Inflammatory macrophage treated with lipopolysaccharide for 1 hour (primary cell): ENCODE measurements around the gene GNA15.

Experiments
- DNase-seq, 2 donors: peaks; one replicate each; pipeline ENCODE4 v3.0.0-alpha.2; 2020 to 2022

GNA15 gene

DNA sequence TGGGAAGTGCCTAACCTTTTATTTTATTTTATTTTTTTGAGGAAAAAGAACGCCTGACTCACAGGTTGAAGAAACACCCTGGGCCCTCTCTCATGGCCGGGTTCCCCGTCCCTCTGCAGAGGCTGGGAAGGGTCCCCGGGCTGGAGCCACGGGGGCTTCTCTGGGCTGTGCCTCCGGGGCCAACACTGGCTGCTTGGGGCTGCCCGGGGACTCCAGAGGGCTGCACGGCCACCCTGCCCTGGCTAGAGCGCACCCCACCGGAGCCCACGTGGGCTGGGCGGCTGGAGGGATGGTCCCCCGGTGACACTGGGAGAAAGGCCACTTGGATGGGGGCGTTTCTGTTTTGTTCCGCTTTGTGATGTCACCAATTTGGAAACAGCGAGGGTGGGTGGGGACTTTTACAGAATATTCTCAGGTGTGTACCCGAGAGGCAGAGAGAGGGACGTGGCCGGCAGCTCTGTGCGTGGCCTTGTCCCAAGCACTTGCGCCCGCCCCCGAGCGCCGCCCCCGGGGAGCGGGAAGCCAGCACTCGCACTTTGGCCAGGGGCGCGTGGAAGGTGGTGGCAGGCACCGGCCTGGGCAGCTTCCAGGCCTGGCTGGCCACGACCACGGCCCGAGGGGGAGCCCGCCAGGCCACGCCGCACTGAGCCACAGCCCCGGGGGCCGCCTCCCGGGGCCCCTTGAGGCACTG is 13.9 kb upstream of the GNA15 start:
- DNase-seq, result no peak

DNA sequence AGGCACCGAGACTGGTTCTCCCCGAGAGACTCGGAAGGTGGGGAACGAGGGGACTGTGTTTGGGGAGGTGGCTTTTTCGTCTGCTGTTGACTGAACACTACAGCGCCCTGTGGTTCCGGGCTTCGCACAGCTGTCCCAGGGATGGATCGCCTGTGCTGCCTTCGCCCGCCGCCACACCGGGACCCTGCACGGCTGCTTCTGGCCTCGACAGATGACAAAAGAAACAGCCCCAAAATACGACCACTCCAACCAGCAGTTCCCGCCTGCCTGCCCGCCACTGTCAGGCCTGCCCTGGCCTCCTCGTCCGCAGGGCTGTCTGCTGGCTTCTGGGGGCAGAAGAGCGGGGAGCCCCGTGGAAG is 13.3 kb upstream of the GNA15 start:
- DNase-seq, result no peak

DNA sequence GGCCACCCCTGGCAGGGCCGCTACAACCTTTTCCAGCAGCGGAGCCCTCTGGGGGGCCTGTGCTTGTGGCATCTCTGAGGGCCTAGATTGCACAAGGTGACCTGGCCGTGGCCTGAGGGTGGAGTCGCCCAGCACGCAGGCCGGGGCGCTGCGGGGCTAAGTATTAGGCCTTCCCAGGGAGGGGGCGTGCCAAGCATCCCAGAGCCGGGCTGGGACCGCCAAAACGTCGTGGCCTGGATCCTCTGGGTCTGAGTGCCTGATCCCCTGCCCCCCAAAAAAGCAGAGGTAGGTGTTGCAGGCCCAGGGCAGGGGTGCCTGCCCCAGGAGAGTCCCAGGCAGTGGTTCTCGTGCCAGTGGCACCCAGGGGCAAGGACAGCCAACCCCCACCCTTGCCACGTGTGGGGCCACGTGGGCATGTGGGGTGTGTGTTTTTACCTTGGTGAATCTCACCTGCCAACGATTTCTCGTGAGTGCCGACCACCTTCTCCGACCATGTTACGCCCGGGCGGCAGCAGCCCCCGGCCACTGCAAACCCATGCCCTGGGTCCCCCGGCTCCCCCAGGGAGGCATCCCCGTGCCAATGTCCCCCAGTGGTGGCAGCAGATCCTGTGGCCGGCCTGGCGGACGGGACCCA is 12.6 kb upstream of the GNA15 start:
- no peak for DNase-seq

DNA sequence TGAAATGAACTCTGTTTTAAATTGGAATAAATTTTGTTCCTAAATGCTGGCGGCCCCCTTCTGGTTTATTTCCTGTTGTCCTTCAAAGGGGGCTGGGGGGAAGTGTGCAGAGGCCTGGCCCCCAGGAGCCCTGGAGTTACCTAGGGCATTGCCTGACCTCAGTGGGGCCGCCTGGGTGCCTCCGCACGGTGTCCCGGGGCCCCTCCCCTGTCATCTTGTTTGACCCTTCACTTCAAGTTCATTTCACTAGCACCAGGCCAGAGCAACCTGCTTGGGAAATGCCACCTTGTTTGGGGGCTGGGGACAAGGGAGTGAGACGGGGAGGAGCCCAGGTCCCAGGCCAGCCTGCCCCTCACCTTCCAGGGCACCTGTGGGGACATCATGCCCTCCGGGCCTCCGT is 11.9 kb upstream of the GNA15 start:
- no peak for DNase-seq

DNA sequence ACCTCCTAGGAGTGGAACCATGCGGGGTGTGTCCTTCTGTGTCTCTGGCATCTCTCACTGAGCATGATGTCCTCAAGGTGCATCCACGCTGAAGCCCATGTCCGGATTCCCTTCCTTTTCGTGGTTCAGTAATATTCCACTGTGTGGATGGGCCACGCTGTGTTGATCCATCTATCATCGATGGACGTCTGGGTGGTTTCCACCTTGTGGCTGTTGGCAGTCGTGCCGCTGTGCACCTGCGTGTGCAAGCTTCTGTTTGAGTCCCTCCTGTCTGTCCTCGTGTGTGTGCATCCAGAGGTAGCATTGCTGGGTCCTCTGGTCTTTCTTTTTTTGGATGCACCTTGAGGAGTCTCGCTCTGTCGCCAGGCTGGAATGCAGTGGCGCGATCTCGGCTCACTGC is 11.2 kb upstream of the GNA15 start:
- DNase-seq, result no peak

DNA sequence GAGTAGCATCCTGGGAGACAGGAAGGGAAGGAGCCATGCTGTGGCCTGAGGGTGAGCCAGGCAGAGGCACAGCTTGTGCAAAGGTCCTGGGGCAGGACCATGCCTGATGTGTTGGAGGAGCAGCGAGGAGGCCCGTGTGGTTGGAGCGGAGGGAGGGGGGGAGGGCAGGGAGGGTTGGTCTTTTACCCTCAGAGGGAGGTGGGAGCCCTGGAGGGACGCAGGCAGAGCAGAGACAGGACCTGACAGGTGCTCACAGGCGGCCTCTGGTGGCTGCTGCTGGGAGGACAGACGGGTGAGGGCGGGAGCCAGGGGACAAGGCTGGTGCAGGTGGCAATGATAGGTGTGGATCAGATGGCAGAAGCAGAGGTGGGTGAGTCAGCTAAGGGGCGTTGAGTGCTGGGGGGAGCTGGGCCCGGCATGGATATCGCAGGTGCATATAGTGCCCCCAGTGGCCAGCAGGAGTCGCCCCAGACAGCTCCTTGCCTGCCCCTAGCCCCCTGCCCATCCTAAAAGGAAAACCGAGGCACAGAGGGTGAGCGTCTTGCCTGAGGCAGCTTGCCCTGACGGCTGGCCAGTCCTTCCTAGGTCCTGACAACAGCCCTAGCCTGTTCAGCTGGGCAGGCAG is 9.8 kb upstream of the GNA15 start:
- DNase-seq, result peak in 1 of 2 donors; percentile 78

DNA sequence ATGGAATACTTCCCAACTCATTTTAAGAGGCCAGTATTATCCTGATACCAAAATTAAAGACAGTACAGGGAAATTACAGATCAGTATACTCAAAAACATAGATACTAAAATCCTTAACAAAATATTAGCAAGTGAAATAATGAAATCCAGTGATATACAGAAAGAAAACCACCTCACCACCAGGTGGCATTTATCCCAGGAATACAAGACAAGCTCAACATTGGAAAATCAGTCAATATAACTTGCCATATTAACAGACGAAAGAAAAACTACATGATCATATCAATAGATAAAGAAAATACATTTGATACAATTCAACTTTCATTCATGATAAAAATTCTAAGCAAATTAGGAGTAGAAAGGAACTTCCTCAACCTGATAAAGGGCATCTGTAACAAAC is 6.7 kb upstream of the GNA15 start:
- DNase-seq, result peak; percentile 20 to 50

DNA sequence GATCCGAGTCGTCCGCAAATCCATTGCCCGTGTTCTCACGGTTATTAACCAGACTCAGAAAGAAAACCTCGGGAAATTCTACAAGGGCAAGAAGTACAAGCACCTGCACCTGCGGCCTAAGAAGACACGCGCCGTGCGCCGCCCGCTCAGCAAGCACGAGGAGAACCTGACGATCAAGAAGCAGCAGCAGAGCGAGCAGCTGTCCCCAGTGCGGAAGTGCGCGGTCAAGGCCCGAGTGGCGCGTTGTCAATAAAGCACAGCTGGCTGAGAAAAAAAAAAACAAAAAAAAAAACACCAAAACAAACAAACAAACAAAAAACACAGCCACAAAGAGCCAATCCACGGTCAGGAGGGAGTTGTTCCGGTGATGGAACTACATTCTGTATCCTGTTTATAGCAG is 4.7 kb upstream of the GNA15 start:
- DNase-seq, result no peak

DNA sequence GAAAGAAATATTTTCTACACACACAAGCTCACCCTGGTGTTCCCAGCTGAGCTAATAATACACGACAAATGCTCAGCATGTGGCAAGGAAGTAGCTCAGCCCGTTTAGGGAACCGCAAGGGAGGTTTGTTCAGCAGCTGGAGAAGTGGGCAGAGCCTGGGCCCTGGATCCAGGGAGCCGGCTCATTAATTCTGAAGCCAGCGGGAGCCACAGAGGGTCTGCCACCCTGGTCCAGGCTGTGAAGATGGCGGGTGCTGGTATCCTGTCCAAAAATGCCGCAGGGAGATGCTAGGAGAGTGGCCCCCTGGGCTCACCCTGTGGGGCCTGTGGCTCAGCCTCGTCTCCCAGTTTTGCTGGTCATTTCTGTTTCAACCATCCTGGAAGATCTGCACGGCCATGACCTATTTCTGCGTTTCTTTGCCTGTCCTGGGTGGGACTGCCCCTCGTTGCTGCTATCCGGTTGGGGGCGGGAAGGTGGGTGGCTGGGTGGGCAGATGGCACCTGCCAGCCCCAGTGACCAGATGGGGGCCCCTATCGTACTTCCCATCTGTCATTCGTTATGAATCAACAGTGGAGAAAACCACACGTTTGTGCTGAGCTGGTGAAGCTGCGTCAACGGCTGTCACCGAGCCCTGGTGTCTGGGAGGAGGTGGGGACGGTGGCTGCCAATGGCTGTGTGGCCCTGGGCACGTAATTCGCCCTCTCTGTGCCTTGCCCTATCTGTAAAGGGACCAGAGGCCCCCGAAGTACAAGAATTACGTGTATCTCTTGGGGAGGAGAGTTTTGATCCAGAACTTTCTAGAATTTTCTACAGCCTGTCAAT is 2.7 kb upstream of the GNA15 start:
- peak; percentile 72 to 82 for DNase-seq

DNA sequence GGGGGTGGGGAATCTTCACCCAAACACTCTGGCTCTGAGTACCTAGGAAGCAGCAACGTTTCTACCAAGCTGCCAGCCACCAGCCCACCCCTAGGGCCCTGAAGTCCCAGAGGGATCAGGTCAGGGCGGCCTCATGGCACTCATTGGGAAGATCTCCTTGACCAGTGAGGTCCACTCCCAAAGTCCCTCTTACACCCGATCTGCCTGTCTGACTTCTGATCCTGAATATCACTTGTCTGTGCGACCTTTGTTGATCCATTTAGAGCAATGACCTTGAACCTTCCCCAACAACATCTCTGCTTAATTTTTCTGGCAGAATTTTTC is 2.1 kb upstream of the GNA15 start:
- no peak for DNase-seq

DNA sequence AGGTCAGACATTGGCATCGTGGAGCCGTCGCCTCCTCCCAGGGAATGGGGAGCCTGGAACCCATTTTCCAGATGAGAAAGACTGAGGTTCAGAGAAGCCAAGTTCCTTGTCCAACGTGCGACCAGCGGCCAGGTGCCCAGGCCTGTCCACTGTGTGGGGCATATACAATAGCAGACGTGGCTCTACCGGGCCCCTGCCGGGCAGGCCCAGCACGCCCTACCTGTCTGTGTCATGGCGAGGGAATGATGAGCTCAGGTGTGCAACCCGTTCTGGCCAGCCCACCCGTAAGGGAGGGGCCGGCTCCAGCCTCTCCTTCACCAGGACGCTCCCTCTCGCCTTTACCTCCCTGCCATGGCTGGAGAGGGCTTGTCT is 837 bp downstream of the GNA15 start:
- DNase-seq, result no peak

DNA sequence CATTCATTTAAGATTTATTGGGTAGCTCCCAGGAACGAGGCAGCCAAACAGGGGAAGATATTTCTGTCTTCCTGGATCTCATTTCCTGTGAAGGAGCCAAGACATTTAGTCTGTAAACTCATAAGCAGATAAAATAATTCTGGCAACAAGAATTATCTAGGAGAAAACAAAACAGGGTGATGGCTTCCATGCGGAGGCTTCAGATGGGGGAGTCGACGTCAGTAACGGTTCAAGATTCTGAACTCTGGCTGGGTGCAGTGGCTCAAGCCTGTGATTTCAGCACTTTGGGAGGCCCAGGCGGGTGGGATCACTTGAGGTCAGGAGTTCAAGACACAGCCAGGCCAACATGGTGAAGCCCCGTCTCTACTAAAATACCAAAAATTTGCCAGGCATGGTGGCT is 1.3 kb downstream of the GNA15 start:
- peak; percentile 68 to 69 for DNase-seq

DNA sequence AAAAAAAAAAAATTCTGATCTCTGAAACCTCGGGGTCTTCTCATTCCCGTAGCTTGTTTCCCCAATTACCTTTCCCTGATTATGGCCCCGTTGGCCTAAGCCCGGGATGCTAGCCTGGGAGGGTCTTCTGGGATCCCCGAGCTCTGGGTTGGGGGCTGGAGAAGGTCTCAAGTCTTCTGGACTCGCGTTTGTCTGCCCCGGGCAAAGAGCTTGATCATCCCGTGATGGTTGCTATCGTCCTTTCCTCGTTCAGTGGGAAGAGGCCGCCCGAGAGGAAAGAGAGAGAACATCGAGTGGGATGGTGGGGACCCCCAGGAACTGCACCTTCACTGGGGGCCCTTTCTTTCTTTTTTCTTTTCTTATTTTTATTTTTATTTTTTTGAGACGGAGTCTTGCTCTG is 2.4 kb downstream of the GNA15 start:
- DNase-seq, result no peak

DNA sequence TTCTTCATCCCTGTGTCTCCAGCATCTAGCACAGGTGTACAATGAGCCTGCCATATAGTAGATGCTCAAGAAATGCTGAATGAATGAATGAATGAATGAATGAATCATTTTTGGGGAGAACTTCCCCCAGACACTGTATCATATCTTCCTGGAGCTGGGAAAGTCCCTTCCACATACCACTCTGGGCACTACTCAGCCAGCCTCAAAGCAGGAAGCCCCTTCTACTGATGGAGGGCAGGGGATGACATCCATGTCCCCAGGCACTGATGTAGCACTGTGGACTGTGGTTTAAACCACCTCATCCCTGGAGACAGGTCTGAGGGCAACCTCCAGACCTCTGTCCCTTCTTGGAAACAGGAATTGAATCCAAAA is 4.8 kb downstream of the GNA15 start:
- peak in 1 of 2 donors; percentile 24 for DNase-seq

DNA sequence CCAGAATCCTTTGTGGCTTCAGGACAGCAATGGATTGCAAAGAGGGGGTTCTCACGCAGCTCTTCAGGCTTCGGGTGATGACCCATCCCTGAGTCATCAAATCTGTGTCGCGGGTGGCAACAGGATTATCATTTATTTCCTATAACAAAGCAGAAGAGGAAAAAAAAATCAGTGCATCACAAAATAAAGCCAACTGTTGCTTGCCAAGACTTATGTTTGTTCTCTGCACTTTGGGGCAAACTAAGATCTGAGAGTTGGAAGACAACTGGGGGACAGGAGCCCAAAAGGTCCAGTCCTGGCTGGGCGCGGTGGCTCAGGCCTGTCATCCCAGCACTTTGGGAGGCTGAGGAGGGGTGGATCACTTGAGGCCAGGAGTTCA is 6.4 kb downstream of the GNA15 start:
- peak in 1 of 2 donors; percentile 73 for DNase-seq

DNA sequence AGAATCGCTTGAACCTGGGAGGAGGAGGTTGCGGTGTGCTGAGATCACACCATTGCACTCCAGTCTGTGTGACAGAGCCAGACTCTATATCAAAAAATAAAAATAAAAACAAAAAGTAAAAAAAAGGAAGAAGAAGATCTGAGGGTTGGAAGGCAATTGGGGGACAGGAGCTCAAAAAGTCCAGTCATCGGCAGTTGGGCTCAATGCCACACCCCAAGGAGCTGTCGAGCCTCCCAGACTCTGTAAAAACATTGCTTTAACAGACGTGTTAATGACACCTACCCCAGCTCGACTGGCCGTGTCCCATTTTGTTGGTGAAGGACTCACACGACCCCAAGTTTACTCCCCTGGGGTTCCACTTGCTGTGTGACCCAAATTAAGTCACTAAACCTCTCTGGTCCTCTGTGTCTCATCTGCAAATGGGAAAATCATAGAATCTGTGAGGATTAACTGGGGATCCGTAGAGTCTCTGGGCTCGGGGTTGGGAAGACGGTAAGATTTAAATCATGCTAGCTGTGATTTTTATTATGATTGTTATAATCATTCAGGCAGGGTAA is 7.0 kb downstream of the GNA15 start:
- no peak for DNase-seq

DNA sequence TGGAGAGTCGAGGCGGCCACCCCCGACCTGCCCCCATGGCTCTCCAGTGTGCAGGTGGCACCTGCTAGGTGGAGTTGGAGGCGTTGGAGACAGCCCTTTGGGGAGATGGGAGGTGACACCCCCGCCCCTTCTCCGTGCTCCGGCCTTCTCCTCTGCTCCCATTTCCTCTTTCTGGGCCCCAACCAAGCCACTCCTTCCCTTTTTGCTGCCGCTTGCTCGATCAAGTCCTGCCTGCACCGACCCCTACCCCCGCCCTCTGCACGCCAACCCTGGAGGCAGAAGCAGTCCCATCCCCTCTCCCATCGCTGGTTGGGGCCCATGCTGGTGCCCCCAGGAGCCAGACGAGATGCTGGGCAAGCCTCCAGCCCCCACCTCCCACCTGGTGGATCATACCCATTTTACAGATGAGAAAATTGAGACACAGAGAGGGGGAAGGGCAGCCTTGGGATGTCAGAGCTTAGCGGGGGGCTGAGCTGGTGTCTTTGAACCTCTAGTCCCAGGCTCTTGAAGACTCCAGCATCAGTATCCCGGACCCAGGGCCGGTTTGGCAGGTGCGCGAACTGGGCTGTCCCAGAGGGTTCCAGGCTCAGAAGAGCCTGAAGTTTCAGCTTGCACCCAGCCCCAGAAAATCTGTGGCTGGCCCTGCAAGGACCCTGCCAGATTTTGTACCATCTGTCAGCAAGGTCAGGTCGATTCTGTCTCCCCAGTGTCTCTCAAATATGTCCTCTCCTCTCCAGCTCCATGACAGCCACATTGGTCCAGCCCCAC is 10.3 kb downstream of the GNA15 start:
- DNase-seq, result peak; percentile 71 to 73

DNA sequence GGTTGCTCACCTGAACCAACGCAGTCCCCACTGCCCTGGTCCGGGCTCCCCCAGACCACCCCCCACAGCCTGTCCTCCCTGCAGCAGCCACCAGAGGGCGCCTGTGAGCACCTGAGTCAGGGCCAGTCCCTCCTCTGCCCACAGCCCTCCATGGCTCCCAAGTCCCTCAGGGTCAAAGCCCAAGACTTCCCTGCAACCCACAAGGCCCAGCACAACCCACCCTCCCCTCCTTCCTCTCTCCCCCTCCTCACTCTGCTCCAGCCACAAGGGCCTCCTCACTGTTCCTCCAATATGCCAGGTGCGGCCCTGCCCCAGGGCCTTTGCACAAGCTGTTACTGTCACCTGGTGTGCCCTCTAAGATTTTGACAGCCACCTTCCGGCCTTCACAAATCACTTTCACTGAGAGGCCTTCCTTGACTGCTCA is 10.9 kb downstream of the GNA15 start:
- DNase-seq, result peak; percentile 18 to 65

DNA sequence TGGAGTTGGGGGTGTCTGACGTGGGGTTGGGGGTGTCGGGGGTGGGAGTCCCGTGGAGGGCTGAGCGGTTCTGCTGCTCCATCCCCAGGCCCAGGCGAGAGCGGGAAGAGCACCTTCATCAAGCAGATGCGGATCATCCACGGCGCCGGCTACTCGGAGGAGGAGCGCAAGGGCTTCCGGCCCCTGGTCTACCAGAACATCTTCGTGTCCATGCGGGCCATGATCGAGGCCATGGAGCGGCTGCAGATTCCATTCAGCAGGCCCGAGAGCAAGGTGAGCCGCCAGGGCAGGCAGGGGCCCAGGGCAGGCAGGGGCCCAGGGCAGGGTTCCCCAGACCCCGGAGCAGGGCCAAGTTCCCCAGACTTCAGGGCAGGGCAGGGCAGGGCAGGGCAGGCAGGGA is 12.7 kb downstream of the GNA15 start:
- no peak for DNase-seq

DNA sequence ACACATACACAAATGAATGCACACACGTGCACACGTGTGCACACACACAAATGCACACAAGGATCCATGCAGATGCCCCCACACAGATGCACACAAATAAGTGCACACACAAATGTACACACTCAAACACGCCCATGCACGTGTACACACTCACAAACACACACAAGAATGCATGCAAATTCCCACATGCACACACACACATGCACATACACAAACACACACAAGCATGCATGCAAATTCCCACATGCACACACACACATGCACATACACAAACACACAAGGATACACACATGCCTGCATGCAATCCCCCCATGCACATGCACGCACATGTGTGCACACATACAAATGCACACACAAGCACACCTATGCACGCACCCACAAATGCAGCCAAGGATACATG is 13.3 kb downstream of the GNA15 start:
- DNase-seq, result no peak

DNA sequence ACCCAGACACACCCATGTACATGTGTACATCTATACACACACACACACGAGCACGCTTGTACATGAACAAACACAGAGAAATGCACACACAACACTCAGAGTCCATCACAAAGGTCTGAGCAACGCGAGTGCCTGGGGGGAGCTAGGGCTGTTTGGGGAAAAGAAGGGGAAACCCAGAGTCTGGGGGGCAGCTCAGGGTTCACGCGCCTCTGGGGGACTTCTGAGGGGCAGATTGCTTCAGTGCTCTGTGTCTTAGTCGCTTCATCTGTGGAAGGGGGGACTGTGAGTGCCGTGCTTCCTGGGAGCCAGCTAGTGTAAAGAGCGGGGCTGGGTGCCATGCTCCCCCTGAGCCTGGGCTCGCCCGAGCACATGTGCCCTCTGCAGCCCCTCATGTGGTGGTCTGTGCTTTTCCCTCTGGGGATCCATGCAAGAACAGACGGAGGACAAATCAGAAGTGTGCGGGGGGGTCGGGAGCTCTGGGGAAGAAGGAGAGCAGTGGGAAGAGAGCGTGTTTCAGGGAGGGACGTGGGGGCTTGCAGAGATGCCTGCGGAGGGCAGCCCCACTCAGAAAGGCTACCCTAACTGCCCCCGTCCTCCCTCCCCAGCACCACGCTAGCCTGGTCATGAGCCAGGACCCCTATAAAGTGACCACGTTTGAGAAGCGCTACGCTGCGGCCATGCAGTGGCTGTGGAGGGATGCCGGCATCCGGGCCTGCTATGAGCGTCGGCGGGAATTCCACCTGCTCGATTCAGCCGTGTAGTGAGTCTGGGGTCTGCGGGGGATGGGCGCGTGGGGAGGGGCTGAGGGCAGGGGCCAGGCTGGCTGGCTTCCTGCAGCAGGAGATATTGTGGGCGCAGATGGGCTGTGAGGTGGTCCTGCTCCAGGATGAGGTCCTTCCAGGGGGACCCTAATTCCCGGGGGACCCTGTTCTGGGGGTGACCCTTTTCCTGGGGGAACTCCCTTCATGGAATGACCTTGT is 14.0 kb downstream of the GNA15 start:
- DNase-seq, result no peak
